CD4-positive, alpha-beta T cell (primary cell): ENCODE results near the gene SRP9. TPM values are rescaled to one million over a fixed set of nuclear protein-coding genes. Genes with fewer than 3 reads are reported as not detected.

Source experiments
- ATAC-seq: fragments of 200-7000 bp; cut with Tn5 transposase; one replicate; pipeline ENCODE4 v1.10.0; 2022; ENCODE audit warnings: mild to moderate bottlenecking; ENCODE audit not compliant: poor library complexity
- CTCF ChIA-PET: fragments of 350-600 bp; sonication (Branson Sonifier 250); formaldehyde crosslinking; loops from one replicate; lab custom pipeline; 2021; ENCODE audit warnings: antibody characterized with exemption, inconsistent platforms; lab: Charles Lee
- POLR2A ChIA-PET: fragments of 350-600 bp; sonication (Branson Sonifier 250); formaldehyde crosslinking; loops from one replicate; lab custom pipeline; 2021; ENCODE audit warnings: antibody characterized with exemption, inconsistent platforms; lab: Charles Lee
- DNase-seq, 14 experiments: peaks; one replicate each; pipeline ENCODE4 v3.0.0-alpha.2; 2013 to 2020; ENCODE audit warnings: mixed read lengths in 2 of 14
- H3K27ac ChIP-seq, 2 donors: one replicate each; pipeline versions ENCODE4 v1.5.1 to v1.7.0; 2013; ENCODE audit warnings: low read length in 2 of 2, low read depth in 1 of 2, mild to moderate bottlenecking in 1 of 2
- H3K27me3 ChIP-seq, 2 experiments: 1 replicate in 1 of 2; 2 replicates in 1 of 2; pipeline versions ENCODE4 v1.6.1 to v1.7.0; 2013; ENCODE audit warnings: low read length in 2 of 2, control low read depth in 1 of 2, mild to moderate bottlenecking in 1 of 2, moderate library complexity in 1 of 2; ENCODE audit not compliant: insufficient read depth in 2 of 2, control insufficient read depth in 1 of 2
- H3K36me3 ChIP-seq: one replicate; pipeline ENCODE4 v1.6.1; 2013; ENCODE audit warnings: low read length, control low read depth; ENCODE audit not compliant: insufficient read depth
- H3K4me1 ChIP-seq: one replicate; pipeline ENCODE4 v1.6.1; 2013; ENCODE audit warnings: low read length, control low read depth; ENCODE audit not compliant: insufficient read depth
- H3K4me3 ChIP-seq: one replicate; pipeline ENCODE4 v1.5.1; 2013; ENCODE audit warnings: mild to moderate bottlenecking, low read length, moderate library complexity
- H3K9me3 ChIP-seq, 2 experiments: 1 replicate in 1 of 2; 2 replicates in 1 of 2; pipeline versions ENCODE4 v1.6.1 to v1.7.0; 2013; ENCODE audit warnings: low read length in 2 of 2, mild to moderate bottlenecking in 2 of 2, control low read depth in 1 of 2, moderate library complexity in 1 of 2; ENCODE audit not compliant: control insufficient read depth in 1 of 2, insufficient read depth in 1 of 2
- H3K27ac Mint-ChIP-seq: one replicate; pipeline ENCODE4 v1.8.0; 2020; ENCODE audit warnings: mixed read lengths
- H3K27me3 Mint-ChIP-seq: one replicate; pipeline ENCODE4 v1.8.0; 2021; ENCODE audit warnings: mixed read lengths
- H3K36me3 Mint-ChIP-seq: one replicate; pipeline ENCODE4 v1.8.0; 2021; ENCODE audit warnings: low read depth, mixed read lengths
- H3K4me1 Mint-ChIP-seq: one replicate; pipeline ENCODE4 v1.8.0; 2021; ENCODE audit warnings: low read depth, mixed read lengths
- H3K4me3 Mint-ChIP-seq: one replicate; pipeline ENCODE4 v1.8.0; 2020; ENCODE audit warnings: mild to moderate bottlenecking, mixed read lengths
- H3K9me3 Mint-ChIP-seq: one replicate; pipeline ENCODE4 v1.8.0; 2020; ENCODE audit warnings: mixed read lengths
- CTCF ChIP-seq: fragments of 200-600 bp; IDR thresholded peaks from one replicate; pipeline ENCODE4 v1.8.0; 2022; ENCODE audit warnings: antibody characterized with exemption, mild to moderate bottlenecking
- intact Hi-C, 2 experiments: fragments of 100-400 bp; cut with DNase I in 1 of 2; cut with micrococcal nuclease in 1 of 2; formaldehyde crosslinking; loops; one replicate each; pipeline versions ENCODE4 v1.15.1 to v1.9.0; 2023 to 2025; cut with DNase I, micrococcal nuclease
- total RNA-seq, 174 experiments: library from RNA in 2 of 174; stranded (reverse) in 2 of 174; gene quantifications; one replicate each; pipeline ENCODE4 v1.2.3 and lab custom pipeline; 2021 to 2026

Gene SRP9
- total RNA-seq, 2 experiments from 2014 or later = 63.7 to 69.8 TPM

- Mint-ChIP-seq H3K9me3 (no peaks in the 10 kb centered on the region), H3K27me3 (peaks cover 3% of the 10 kb centered on the region), H3K27ac (no peak overlapping the region), H3K4me3 (no peak overlapping the region), H3K36me3 (no peaks in the 10 kb centered on the region), H3K4me1 (no peaks in the 10 kb centered on the region)
- intact Hi-C loops = no loop called here
- Histone ChIP-seq H3K27ac (no peak overlapping the region), H3K4me1 (no peaks in the 10 kb centered on the region), H3K4me3 (no peak overlapping the region), H3K36me3 (no peaks in the 10 kb centered on the region), H3K27me3 (peaks cover 0 to 4% of the 10 kb centered on the region in 2 experiments), H3K9me3 (no peaks in the 10 kb centered on the region)
- TF ChIP-seq CTCF = no peak
- ChIA-PET POLR2A (interaction anchor here (1.8 to 2.0 kb wide), 2 partner anchors 10 kb away, joined by 13 to 16 read pairs; partner anchors contain the start of gene SRP9), CTCF (no interaction called here)
- DNase-seq (no peak), ATAC-seq (no peak)
Observed at GRCh38 chr1:225767634-225768540, 9.7 kb upstream of the SRP9 start.

DNA sequence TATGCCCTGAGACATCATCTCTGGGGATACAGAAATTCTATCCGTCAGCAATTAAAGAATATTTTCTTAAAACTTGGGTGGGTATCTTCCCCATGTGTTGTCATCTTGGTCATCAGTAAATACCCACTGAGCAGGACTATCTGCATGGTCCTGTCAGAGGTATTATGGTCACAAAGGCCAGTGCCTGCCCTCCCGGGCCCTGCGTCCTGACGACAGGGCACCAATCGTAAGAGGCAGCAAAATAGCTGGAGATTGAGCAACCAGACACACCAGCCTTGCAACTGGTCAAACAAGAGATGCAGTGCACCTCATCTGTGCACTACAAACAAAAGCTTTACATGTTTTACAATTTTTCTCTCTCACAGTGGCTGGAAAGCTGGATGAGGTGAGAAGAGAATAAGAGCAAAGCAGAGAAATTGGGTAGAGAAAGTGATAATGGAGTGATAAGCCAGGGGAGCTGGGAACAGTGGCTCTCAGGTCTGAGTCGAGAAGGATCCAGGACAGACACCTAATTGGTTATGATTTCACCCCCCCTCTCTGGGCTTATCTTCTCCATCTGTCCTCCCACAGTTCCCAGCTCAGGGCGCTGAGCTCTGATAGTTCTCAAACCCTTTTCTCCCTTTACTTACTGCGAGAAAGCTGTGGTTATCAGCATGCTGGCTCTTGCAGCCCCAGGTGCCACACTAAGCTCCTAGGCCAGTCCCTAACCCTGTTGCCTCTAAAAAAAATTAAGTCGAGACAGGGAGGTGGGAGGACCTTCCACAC, 8.8 kb upstream of the SRP9 start:
- ChIA-PET CTCF (no interaction called here), POLR2A (interaction anchor here (2.0 kb wide), 1 partner anchor 9 kb away, joined by 16 read pairs; the partner anchor contains the start of gene SRP9)
- DNase-seq (no peak), ATAC-seq (no peak)
- Mint-ChIP-seq H3K4me3 (no peak overlapping the region), H3K27me3 (peaks cover 3% of the 10 kb centered on the region), H3K4me1 (no peaks in the 10 kb centered on the region), H3K27ac (no peak overlapping the region), H3K9me3 (no peaks in the 10 kb centered on the region), H3K36me3 (no peaks in the 10 kb centered on the region)
- Histone ChIP-seq H3K9me3 (no peaks in the 10 kb centered on the region), H3K4me1 (no peaks in the 10 kb centered on the region), H3K27me3 (peaks cover 0 to 4% of the 10 kb centered on the region in 2 experiments), H3K36me3 (no peaks in the 10 kb centered on the region), H3K27ac (no peak overlapping the region), H3K4me3 (no peak overlapping the region)
- TF ChIP-seq CTCF = no peak
- intact Hi-C loops = no loop called here

- no peaks in the 10 kb centered on the region for H3K36me3 Mint-ChIP-seq
- TF ChIP-seq CTCF = no peak
- H3K27me3 Mint-ChIP-seq = peaks cover 3% of the 10 kb centered on the region
- Histone ChIP-seq H3K27me3 (no peaks in the 10 kb centered on the region), H3K4me1 (no peaks in the 10 kb centered on the region), H3K27ac (no peak overlapping the region), H3K4me3 (no peak overlapping the region), H3K9me3 (no peaks in the 10 kb centered on the region), H3K36me3 (no peaks in the 10 kb centered on the region)
- H3K9me3 Mint-ChIP-seq = no peaks in the 10 kb centered on the region
- ChIA-PET CTCF (no interaction called here), POLR2A (interaction anchor here (2.0 kb wide), 1 partner anchor 8 kb away, joined by 16 read pairs; the partner anchor contains the start of gene SRP9)
- H3K27ac Mint-ChIP-seq = no peak overlapping the region
- H3K4me1 Mint-ChIP-seq = no peaks in the 10 kb centered on the region
- ATAC-seq (no peak), DNase-seq (no peak)
- intact Hi-C loops = loop anchor here (5.0 to 10.0 kb wide), 2 partner anchors 73 to 125 kb away; no protein-coding TSS in a partner anchor
- no peak overlapping the region for H3K4me3 Mint-ChIP-seq
Observed at GRCh38 chr1:225769687-225770086, 7.9 kb upstream of the SRP9 start.
